Ovary (tissue), 3 donors: ENCODE results near the gene CDC42EP2.

Experiments
- POLR2A ChIP-seq: fragments of 450-650 bp; IDR thresholded peaks from one replicate; pipeline ENCODE4 v1.6.1; 2017; ENCODE audit warnings: antibody characterized with exemption, mild to moderate bottlenecking, moderate library complexity
- TF ChIP-seq, protein P1 (sequence below), 3 donors: fragments of 450-650 bp in 2 of 3; fragments of 200-600 bp in 1 of 3; IDR thresholded peaks; one replicate each; pipeline versions ENCODE4 v1.5.1 to v1.8.0; 2016 to 2022; ENCODE audit warnings: antibody characterized with exemption in 3 of 3, mild to moderate bottlenecking in 1 of 3
- donor health status: DM: no; HTN: no; CAD: no.

DNA sequence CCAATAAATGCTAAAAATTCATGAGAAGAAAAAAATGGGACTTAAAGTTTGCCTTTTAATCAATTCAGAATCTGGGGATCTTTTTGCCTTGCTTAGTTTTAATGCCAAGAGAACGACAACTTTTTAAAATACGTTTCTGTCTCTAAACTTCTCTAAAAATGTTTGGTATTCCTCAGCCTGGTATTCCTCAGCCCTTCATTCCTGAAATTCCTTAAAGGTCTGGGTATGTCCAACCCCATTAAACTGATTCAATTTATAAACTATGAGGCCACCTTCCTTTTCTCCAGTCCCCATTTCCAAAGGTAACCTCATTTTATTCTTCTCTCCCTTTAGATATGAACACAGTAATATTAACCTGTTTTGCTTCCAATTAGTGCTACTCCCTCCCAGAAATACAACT is 36.3 kb upstream of the CDC42EP2 start:
- TF ChIP-seq, protein P1, sequence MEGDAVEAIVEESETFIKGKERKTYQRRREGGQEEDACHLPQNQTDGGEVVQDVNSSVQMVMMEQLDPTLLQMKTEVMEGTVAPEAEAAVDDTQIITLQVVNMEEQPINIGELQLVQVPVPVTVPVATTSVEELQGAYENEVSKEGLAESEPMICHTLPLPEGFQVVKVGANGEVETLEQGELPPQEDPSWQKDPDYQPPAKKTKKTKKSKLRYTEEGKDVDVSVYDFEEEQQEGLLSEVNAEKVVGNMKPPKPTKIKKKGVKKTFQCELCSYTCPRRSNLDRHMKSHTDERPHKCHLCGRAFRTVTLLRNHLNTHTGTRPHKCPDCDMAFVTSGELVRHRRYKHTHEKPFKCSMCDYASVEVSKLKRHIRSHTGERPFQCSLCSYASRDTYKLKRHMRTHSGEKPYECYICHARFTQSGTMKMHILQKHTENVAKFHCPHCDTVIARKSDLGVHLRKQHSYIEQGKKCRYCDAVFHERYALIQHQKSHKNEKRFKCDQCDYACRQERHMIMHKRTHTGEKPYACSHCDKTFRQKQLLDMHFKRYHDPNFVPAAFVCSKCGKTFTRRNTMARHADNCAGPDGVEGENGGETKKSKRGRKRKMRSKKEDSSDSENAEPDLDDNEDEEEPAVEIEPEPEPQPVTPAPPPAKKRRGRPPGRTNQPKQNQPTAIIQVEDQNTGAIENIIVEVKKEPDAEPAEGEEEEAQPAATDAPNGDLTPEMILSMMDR (IDR thresholded peaks at IDR 0.05): no peak
- no peak for TF ChIP-seq POLR2A
